Measurements from ENCODE around the gene AS3MT.
"Not testable (repeated sequence)": the region's sequence is repeated elsewhere in the genome, so short reads cannot be mapped to it uniquely, and the experiment has no call there.

AS3MT gene

GRCh38 chr10:102919246-102919959 is 50.1 kb downstream of the AS3MT start:
- peak; percentile 13 for DNase-seq (ENCODE audit: low spot score)

GRCh38 chr10:102919992-102920739 is 50.9 kb downstream of the AS3MT start:
- no peak for DNase-seq (ENCODE audit: low spot score)

GRCh38 chr10:102923601-102924000 is 54.3 kb downstream of the AS3MT start:
- no peak for DNase-seq (ENCODE audit: low spot score)

- DNase-seq (ENCODE audit: low spot score): no peak
Measured at GRCh38 chr10:102926842-102927241, 57.6 kb downstream of the AS3MT start.

GRCh38 chr10:102927311-102928010 is 58.2 kb downstream of the AS3MT start:
- no peak for DNase-seq (ENCODE audit: low spot score)

- DNase-seq (ENCODE audit: low spot score): not testable (repeated sequence)
Measured at GRCh38 chr10:102928442-102928841, 59.2 kb downstream of the AS3MT start.

GRCh38 chr10:102930720-102931119 is 61.5 kb downstream of the AS3MT start:
- no peak for DNase-seq (ENCODE audit: low spot score)

- DNase-seq (ENCODE audit: low spot score): no peak
Measured at GRCh38 chr10:102931643-102932042, 62.4 kb downstream of the AS3MT start.

- DNase-seq (ENCODE audit: low spot score): no peak
Measured at GRCh38 chr10:102935505-102935904, 66.2 kb downstream of the AS3MT start.

- no peak for DNase-seq (ENCODE audit: low spot score)
Measured at GRCh38 chr10:102935939-102936605, 66.8 kb downstream of the AS3MT start.

GRCh38 chr10:102941401-102941800 is 72.1 kb downstream of the AS3MT start:
- no peak for DNase-seq (ENCODE audit: low spot score)

- DNase-seq (ENCODE audit: low spot score): no peak
Measured at GRCh38 chr10:102945449-102945848, 76.2 kb downstream of the AS3MT start.

GRCh38 chr10:102945962-102946361 is 76.7 kb downstream of the AS3MT start:
- no peak for DNase-seq (ENCODE audit: low spot score)

- DNase-seq (ENCODE audit: low spot score): no peak
Measured at GRCh38 chr10:102946992-102947391, 77.7 kb downstream of the AS3MT start.

GRCh38 chr10:102948176-102948575 is 78.9 kb downstream of the AS3MT start:
- DNase-seq (ENCODE audit: low spot score): no peak

GRCh38 chr10:102948786-102949185 is 79.5 kb downstream of the AS3MT start:
- no peak for DNase-seq (ENCODE audit: low spot score)

- DNase-seq (ENCODE audit: low spot score): no peak
Measured at GRCh38 chr10:102949916-102950315, 80.6 kb downstream of the AS3MT start.

- no peak for DNase-seq (ENCODE audit: low spot score)
Measured at GRCh38 chr10:102951316-102951715, 82.0 kb downstream of the AS3MT start.

Data from AG08395 (cell line).